NCI-H2171 treated with DMSO at 0.1 percent for 48 hours (cell line): ENCODE results near the gene GMEB2.
"Not testable (repeated sequence)": the region's sequence is repeated elsewhere in the genome, so short reads cannot be mapped to it uniquely, and the experiment has no call there.

ENCODE experiments used
- DNase-seq: peaks from one replicate; lab custom pipeline; 2025; lab: John Stamatoyannopoulos, UW

The GMEB2 gene

DNA sequence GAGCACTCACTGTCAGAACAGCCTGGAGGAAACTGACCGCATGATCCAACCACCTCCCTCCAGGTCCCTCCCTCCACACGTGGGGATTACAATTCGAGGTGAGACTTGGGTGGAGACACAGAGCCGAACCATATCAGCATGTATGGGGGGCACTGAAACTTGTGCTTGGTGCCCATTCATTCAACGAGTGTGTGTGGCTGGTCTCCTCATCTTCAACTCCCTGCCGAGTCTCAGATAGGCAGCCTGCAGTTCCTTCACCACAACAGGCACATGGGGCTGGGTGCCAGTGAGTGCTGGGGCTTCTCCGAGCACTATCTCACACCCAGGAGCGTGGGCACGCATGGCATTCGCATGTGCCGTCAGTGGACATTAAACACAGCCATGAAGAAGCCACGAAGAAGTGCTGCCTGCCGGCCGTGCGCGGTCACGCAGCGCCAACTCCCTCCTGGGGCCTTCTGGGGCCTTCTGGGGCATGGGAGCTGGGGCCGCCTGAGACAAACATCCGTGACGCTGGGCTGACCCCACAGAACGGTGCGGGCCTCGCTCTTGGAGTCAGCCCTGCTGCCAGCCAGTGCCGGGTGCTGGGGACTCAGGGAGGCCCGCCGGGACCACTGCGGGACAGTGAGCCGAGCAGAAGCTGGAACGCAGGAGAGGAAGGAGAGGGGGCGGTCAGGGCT, 30.5 kb upstream of the GMEB2 start:
- no peak for DNase-seq

DNA sequence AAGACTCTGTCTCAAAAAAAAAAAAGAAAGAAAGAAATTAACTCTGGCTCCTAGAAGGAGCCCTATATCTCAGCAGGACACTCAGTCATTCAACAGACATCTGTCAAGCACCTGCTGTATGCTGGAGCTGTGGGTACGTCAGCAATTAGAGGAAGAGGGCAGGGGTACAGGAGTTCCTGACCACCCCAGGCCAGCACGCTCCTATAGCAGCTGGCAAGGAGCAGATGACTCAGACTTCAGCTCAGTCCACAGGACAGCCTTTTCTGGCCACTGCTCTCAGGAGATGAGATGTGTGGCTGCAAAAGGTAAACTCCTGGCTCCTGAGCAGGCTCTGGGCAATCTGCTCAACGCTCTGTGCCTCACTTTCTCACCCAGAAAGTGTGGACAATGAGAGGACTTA, 29.6 kb upstream of the GMEB2 start:
- no peak for DNase-seq

DNA sequence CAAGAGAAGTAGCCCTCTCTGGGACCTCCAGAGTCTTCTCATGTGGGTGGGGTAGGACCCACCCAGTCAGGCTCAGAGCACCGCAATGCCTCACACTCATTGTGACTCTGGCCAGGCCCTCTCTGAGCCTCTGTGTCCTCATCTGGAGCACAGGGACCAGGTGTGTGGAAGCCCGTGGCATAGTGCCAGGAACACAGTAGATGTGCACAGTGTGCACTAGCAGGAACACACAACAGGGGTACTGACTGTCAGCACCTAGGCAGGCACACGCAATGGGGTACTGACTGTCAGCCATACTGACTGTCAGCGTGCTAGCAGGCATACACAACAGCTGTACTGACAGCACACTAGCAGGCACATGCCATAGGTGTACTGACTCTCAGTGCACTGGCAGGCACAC, 28.3 kb upstream of the GMEB2 start:
- no peak for DNase-seq

DNA sequence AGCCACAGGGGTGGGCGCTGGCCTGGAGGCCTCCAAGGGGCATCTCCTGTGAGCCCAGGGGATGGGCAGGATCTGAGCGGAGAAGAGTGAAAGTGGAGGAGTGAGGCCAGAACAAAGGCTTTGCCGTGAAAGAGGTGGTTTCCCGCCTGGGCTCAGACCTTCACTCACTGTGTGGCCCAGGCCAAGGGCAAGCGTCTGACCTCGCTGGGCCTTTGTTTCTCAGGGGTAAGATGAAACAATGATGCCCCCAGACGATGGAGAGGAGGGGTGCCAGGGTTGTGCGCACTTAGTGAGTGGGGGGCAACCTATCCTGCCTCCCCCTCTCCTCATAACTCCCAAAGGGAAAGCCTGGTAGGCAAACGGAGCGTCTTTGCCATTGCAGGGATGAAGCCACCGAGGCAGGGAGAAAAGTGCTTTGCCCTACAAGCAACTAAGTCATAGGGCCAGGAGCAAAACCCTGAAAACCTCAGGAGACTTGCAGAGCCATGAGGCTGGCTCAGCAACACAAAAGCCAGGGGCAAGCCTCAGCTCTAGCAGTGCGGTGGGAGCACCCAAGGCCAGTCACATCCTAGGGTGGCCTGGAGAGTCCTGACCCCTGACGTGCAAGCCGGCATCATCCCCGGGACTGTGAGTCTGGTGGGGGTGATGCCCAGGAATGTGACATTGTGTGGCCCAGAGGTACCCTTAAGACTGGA, 27.2 kb upstream of the GMEB2 start:
- DNase-seq, result peak; percentile 43

DNA sequence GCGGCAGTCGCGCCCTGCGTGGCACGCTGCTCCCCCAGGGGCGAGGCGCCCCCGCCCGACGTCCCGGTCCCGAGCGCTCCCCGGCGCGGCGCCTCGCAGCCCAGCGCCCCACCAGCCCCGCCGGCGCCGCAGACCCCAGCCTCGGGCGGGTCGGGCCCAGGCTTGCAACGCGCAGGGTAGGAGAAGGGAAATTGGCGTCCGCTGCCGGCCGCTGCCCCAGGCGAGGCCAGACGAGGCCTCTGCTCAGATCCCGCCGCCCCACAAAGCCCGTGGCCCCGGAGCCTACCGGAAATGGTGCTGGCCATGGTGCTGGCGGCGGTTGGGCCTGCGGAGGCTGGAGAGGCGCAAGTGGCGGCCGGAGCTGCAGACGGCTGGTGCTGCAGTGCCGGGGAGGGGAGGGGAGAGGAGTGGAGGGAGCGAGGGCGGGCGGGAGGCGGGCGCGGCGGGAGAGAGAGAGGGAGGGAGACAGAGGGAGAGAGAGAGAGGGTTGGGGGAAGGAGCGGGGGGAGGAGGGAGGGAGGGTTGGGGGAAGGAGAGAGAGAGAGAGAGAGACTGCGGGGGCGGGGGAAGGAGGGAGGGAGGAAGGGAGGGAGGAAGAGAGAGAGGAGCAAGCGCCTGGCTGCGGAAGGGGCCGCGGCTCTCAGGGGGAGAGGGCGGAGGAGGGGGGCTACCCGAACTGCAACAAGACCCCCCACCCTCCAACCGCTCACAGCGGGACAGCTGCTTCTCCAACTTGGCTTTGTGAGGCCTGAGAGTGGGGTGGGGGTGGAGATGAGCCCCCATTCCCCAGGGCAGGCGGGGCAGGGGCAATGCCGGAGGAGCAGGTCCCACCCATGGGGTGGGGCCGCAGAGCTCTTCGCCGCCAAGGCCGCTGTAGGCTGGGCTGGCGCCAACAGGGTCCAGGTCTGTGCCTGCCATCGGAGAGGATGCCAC, 26.4 kb upstream of the GMEB2 start, which contains the start of gene STMN3:
Gene STMN3 (minus strand): TSS at position 384 of the 933 bp plus-strand sequence. CDS start 79 bp downstream, at position 305.
- peak; percentile 98 for DNase-seq

DNA sequence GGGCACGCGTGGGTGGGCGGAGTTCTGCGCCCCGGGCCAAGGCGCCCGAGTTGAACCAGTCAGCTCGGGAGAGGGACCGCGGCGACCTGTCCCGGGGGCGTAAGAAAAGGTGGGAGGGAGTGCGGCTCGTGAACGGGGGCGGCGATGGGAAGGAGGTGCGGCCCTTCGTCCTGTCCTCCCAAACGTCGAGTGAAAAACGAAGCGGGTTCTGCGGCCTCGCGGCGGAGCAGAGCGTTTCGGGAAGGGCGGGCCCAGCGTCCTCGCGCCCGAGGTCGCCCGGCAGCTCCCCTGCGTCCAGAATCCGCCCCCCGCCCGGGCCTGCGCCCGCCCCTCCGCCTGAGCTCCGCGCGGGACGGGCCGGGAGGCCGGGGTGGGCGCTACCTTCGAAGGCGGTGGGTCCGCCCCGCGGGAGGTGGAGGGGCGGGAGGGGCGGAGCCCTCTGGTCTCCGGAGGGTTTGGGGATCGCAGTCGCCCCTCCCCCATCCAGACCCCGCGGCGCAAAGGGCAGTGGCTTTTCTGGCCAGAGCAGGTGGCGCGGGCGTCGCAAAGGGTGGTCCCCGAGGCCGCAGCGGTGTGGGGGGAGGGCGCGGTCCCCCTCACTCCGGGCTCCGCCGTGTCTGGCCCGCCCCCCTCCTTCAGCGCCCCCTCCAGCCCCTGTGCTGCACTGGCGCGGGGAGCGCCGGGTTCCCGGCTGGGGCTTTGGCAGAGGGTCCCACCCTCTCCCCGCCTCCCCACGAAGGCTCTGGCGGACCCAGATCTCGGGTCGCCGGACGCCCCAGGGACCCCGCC, 25.5 kb upstream of the GMEB2 start:
- DNase-seq, result peak; percentile 43

DNA sequence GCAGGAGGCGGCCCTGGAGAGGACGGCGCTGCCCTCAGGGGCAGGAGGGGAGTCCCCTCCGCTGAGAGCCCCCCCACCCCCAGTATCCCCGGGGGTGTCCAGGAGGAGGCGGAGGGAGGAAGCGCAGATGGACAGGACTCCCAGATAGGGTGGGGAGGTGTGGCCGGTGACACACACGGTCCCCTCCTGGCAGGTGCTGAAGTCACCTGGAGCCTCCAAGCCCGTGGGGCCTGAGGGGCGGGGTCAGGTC, 25.0 kb upstream of the GMEB2 start:
- no peak for DNase-seq

DNA sequence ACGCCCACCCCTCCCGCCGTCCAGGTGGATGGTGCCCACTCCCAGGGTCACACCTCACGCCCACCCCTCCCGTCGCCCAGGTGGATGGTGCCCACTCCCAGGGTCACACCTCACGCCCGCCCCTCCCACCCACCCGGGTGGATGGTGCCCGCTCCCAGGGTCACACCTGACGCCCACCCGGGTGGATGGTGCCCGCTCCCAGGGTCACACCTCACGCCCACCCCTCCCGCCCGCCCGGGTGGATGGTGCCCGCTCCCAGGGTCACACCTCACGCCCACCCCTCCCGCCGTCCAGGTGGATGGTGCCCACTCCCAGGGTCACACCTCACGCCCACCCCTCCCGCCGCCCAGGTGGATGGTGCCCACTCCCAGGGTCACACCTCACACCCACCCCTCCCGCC, 23.6 kb upstream of the GMEB2 start:
- not testable (repeated sequence) for DNase-seq

DNA sequence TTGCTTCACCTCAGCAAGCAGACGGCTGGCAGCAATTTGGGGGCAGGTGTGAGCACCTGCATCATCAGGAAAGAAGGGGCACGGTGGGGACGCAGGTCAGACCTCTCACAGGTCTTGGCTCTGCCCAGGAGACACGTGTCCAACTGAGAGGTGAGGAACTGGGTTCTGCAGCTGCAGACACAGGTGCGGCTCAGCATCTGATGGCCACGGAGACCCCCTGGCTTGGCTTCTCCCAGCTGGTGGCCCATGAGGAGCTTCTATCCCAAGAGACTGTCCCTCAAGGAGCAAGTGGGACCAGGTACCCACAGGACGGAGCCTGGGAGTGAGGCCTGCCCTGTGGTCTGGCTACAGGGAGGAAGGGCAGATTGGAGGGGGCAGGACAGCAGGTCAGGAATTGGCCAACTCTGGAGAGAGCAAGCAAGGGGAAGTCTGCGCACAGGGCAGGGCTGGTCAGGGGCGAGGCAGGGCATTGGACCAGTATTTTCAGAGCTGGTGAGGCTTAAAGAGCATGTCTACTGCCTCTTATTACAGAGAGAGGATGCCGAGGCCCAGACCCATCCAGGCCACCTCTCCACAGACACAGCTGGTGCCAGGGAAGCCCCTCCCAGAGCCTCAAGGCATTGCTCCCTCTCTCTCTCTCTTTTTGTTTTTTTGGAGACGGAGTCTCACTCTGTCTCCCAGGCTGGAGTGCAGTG, 22.1 kb upstream of the GMEB2 start:
- no peak for DNase-seq

DNA sequence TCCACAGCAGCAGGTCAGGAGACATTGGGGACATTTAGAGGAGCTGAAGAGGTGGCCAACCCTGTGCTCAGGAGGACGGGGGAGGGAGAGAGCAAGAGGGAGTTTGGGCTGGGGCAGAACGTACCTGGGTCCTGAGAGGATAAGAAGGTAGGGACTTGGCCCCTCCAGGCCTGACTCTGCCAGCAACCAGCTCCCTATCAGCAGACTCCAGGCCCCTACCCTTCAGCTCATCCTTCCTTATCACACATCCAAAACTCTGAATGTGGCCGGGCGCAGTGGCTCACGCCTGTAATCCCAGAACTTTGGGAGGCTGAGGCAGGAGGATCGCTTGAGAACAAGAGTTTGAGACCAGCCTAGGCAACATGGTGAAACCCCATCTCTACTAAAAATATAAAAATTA, 21.3 kb upstream of the GMEB2 start:
- no peak for DNase-seq

DNA sequence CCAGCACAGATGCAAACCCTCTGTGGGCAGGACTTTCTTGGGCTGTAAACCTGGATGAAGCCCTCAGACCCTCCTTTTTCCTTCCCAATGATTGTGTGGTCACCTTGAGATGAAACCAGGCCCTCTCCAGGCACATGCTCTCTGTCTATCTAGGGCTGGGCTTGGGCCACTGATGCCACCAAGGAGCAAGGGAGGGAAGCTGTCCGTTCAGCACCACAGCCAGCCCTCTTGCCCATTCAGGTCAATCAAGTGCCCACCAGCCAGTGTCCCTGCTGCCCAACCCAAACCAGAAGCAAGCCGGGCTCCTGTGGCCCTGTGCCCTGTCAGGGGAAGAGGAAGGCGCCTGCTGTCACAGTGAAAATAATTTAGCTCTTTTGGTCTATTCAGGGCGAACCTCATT, 18.3 kb upstream of the GMEB2 start:
- DNase-seq, result no peak

DNA sequence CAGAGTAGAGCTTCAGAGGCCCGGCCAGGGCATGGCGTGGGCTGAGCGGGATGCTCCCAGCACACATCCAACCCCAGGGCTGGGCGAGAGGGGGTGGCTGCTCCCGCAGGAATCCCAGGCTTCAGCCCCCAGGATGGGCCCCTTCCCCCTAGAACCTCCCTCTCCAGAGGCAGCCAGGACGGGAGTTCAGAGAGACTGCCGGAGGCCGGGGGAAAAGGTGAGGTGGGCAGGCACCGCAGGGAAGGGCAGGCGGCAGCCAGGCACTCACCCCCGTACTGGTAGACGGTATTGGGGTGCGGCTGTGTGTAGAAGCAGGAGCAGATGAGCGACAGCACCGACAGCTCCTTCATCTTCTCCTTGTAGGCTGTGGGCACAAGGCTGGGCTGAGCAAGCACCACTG, 17.0 kb upstream of the GMEB2 start:
- no peak for DNase-seq

DNA sequence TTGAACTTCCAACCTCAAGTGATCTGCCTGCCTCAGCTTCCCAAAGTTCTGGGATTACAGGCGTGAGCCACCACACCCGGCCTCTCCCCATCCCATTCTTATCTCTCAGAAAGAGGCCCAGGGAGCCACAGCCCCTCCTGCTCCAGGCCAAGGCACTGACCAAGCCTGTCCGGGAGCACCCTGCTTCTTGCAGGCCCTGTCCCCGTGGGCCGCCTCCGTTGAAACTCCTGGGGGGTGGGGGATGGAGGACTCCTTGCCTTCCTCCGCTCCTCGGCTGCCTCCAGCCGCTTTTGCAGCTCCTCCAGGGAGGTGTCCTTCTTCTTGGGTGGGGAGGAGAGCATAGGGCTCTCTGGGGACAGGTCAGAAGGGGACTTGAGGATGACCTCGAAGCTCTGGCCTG, 16.6 kb upstream of the GMEB2 start:
- no peak for DNase-seq

DNA sequence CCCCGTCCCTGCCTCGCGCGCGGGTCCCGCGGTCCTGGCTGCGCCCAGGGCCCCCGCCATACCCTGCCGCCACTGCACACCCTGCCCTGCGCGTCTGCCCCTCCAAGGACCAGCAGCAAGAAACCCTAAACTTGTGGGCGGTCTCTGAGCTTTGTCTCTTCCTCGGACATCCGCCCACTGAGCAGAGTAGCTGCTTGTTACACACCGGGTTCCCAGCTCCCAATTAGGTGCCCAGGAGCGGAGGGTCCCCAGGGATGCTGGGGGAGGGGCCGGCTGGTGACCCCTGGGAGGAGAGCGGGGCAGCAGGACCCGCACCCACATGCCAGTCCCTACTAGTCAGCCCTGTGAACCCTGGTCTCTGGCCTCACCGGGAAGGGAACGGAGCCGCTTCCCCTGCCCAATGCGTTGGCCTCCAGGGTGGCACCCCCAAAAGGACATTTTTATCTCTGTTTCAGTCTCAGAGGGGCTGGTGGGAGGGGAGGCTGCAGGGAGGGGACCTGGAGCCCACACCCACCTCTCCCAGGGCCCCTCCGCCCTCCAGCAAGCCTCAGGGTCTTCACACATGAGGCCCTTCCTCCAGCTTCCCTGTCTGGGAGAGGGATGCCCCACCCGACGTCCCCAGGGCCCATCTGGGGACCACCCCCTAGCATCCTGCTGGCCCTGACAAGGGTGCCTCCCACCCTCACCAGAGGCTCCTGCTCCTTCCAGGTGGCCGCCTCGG, 15.8 kb upstream of the GMEB2 start:
- peak; percentile 39 for DNase-seq

DNA sequence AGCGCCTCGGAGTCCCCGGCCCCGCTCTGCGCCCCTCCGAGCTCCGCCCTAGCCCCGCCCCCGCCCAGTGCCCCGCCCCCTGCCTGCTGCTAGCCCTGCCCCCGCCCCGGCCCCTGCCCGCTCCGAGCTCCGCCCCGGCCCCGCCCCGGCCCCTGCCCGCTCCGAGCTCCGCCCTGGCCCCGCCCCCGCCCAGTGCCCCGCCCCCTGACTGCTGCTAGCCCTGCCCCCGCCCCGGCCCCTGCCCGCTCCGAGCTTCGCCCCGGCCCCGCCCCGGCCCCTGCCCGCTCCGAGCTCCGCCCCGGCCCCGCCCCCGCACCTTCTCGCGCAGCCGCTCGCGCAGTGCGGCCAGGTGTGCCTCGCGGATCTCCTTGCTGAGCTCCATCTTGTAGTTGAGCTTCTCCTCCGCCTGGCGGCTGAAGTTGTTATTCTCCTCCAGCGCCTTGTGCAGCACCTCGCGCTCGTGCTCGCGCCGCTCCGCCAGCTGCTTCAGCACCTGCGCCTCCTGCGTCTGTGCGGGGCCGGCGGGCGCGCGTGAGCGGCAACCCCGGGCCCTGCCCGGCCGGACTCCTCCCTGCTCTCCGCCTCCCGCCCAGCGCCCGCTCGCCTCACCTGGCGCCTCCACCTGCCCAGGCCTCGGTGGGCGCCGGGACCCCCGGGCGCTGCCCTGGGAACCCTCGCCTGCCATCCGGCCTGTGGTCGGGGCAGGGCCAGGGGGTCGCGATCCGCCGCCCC, 15.1 kb upstream of the GMEB2 start:
- peak; percentile 95 for DNase-seq

DNA sequence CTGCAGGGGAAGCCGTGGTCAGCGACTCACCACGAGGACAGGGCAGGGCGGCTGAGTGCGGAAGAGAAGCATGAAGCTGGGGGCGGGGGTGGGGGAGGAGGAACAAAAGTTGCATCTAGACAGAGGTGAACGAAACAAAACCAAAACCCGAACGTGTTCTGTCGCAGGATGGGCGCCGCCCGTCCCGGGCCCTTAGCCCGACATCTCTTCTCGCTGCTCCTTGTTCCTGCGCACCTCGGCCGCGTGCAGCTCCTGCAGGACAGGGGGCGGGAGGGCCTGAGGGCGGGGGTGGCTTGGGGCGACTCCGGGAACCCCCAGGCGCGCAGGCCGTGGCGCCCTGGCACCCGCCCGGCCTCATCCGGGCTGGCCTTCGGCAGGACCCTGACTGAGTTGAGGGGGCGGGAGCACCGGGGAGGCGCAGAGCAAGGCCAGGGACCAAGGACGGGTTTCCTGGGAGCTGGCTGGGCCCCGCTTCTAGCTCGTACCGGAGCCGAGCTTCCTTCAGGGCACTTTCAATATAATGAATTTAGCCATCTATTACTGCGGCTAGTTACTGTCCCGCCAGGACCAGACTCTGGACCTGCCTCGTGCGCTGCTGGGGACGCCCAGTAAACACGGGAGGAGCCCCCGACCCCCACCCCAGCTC, 14.4 kb upstream of the GMEB2 start:
- no peak for DNase-seq

DNA sequence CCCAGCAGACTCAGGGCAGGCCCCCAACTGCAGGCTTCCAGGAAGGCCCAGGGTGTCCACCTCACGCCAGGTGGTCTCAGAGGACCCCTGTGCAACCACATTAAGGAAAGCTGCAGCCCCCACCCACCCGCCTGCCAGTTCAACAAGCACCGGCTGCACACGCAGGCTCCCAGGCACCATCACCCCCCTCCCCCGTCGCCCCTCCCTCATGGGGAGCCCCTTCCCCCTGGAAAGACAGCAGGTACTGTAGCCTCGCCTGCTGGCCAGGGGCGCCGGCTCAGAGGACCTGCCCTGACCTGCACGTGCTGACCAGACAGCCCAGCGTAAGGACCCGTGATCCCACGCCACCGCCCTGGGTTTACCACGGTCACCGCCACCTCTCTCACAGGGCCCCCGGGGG, 13.8 kb upstream of the GMEB2 start:
- DNase-seq, result not testable (repeated sequence)

DNA sequence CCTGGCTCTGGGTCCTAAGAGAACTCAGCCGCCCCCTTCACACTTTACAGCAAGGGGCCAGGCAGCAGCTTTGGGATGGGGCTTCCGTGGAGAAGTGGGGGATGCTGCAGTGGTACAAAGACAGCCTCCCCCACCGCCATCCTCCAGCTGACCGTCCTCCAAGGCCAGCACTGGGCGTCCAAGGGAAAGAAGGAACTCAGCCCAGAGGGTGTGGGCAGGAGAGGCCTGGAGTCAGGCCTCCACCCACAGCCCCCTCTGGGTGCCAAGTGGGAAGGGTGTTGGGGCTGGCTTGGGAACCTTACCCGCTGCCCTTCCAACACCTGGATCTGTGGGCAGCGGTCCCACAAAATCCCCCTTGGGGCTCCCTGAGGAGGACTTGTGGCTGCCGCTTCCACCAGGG, 13.2 kb upstream of the GMEB2 start:
- no peak for DNase-seq

DNA sequence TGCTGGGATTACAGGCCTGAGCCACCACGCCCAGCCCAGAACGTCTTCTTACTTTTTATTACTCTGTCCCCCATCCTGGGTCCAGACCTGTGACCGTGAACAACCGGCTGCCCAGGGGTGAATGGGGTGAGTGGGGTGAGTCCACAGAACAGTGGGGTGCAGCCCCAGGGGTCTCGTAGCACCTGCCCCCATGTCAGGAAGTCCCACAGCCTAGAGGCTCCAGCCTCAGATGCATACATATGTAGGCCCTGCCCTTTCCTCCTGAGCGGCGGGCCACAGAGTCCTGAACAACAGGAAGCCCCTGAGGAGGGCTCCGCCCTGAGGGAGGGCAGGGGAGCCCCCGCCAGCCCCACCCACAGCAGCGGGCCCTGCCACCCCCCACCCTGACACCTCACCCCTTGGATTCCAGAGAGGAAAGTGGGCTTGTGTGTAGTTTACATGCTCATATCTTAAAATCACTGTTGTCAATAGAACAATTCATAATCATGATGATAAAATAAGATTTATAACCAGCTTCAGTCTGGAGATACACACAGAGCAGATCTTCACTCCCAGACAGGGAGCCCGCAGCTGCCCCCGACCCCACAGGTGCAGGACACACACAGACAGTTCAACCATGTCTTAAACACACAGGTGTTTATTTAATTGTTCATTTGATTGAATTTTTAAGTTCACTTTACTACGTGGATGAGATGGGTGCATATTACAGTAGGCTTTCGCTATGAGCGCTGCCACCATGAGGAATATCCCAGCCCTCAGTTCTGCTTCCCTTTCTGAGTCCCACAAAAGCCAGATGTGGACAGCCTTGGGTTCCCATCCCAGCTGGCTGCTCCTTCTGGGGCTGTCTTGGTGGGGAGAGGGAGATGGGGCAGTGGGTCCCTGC, 12.4 kb upstream of the GMEB2 start:
- no peak for DNase-seq
